Dendritic cell treated with granulocyte-macrophage colony-stimulating factor and Interleukin-4, amounts not matched to agents 40 ng/mL and 50 ng/mL, for 4 days (primary cell): ENCODE results near the gene PTPRD.

Experiments
- H3K27ac Mint-ChIP-seq: one replicate; pipeline ENCODE4 v1.8.0; 2022; ENCODE audit warnings: mild to moderate bottlenecking, mixed read lengths
- H3K27me3 Mint-ChIP-seq: one replicate; pipeline ENCODE4 v1.8.0; 2022; ENCODE audit warnings: mild to moderate bottlenecking, mixed read lengths
- H3K36me3 Mint-ChIP-seq: one replicate; pipeline ENCODE4 v1.8.0; 2022; ENCODE audit warnings: low read depth, mixed read lengths
- H3K4me1 Mint-ChIP-seq: one replicate; pipeline ENCODE4 v1.8.0; 2022; ENCODE audit warnings: low read depth, mixed read lengths
- H3K4me3 Mint-ChIP-seq: one replicate; pipeline ENCODE4 v1.8.0; 2022; ENCODE audit warnings: mild to moderate bottlenecking, moderate library complexity, mixed read lengths
- H3K9me3 Mint-ChIP-seq: one replicate; pipeline ENCODE4 v1.8.0; 2022; ENCODE audit warnings: mixed read lengths
- intact Hi-C: fragments of 100-400 bp; cut with micrococcal nuclease; formaldehyde crosslinking; loops from one replicate; pipeline ENCODE4 v1.15.0; 2022

PTPRD gene

GRCh38 chr9:8600914-8601680, 2011.7 kb downstream of the PTPRD start:
- Mint-ChIP-seq H3K4me1 (no peaks in the 10 kb centered on the region), H3K36me3 (no peaks in the 10 kb centered on the region), H3K9me3 (peaks cover 8% of the 10 kb centered on the region), H3K27me3 (no peaks in the 10 kb centered on the region), H3K27ac (no peak overlapping the region), H3K4me3 (no peak overlapping the region)
- intact Hi-C loops = no loop called here

- Mint-ChIP-seq H3K27me3 (no peaks in the 10 kb centered on the region), H3K9me3 (peaks cover 8% of the 10 kb centered on the region), H3K4me1 (no peaks in the 10 kb centered on the region), H3K27ac (no peak overlapping the region), H3K36me3 (no peaks in the 10 kb centered on the region), H3K4me3 (no peak overlapping the region)
- intact Hi-C loops = no loop called here
Measured at GRCh38 chr9:8599937-8600336, 2012.9 kb downstream of the PTPRD start.

- Mint-ChIP-seq H3K27ac (no peak overlapping the region), H3K4me3 (no peak overlapping the region), H3K4me1 (no peaks in the 10 kb centered on the region), H3K27me3 (no peaks in the 10 kb centered on the region), H3K9me3 (peaks cover 12% of the 10 kb centered on the region), H3K36me3 (no peaks in the 10 kb centered on the region)
- intact Hi-C loops = no loop called here
Measured at GRCh38 chr9:8589476-8589875, 2023.3 kb downstream of the PTPRD start.

GRCh38 chr9:8585036-8585435, 2027.8 kb downstream of the PTPRD start:
- Mint-ChIP-seq H3K27ac (no peak overlapping the region), H3K9me3 (no peaks in the 10 kb centered on the region), H3K4me3 (no peak overlapping the region), H3K27me3 (no peaks in the 10 kb centered on the region), H3K4me1 (no peaks in the 10 kb centered on the region), H3K36me3 (no peaks in the 10 kb centered on the region)
- intact Hi-C loops = no loop called here

GRCh38 chr9:8579661-8580060, 2033.1 kb downstream of the PTPRD start:
- no peak overlapping the region for H3K27ac Mint-ChIP-seq
- H3K4me3 Mint-ChIP-seq = no peak overlapping the region
- no peaks in the 10 kb centered on the region for H3K9me3 Mint-ChIP-seq
- H3K36me3 Mint-ChIP-seq = no peaks in the 10 kb centered on the region
- intact Hi-C loops = no loop called here
- H3K4me1 Mint-ChIP-seq = no peaks in the 10 kb centered on the region
- H3K27me3 Mint-ChIP-seq = no peaks in the 10 kb centered on the region

- Mint-ChIP-seq H3K36me3 (no peaks in the 10 kb centered on the region), H3K27me3 (no peaks in the 10 kb centered on the region), H3K4me3 (no peak overlapping the region), H3K4me1 (no peaks in the 10 kb centered on the region), H3K9me3 (no peaks in the 10 kb centered on the region), H3K27ac (no peak overlapping the region)
- intact Hi-C loops = no loop called here
Measured at GRCh38 chr9:8576741-8577140, 2036.1 kb downstream of the PTPRD start.

GRCh38 chr9:8574846-8575245, 2038.0 kb downstream of the PTPRD start:
- Mint-ChIP-seq H3K4me3 (no peak overlapping the region), H3K27me3 (no peaks in the 10 kb centered on the region), H3K36me3 (no peaks in the 10 kb centered on the region), H3K9me3 (no peaks in the 10 kb centered on the region), H3K4me1 (no peaks in the 10 kb centered on the region), H3K27ac (no peak overlapping the region)
- intact Hi-C loops = no loop called here

GRCh38 chr9:8572209-8572608, 2040.6 kb downstream of the PTPRD start:
- Mint-ChIP-seq H3K4me3 (no peak overlapping the region), H3K36me3 (no peaks in the 10 kb centered on the region), H3K27ac (no peak overlapping the region), H3K9me3 (no peaks in the 10 kb centered on the region), H3K27me3 (no peaks in the 10 kb centered on the region), H3K4me1 (no peaks in the 10 kb centered on the region)
- intact Hi-C loops = no loop called here

- Mint-ChIP-seq H3K36me3 (no peaks in the 10 kb centered on the region), H3K27ac (no peak overlapping the region), H3K27me3 (no peaks in the 10 kb centered on the region), H3K9me3 (no peaks in the 10 kb centered on the region), H3K4me1 (no peaks in the 10 kb centered on the region), H3K4me3 (no peak overlapping the region)
- intact Hi-C loops = no loop called here
Measured at GRCh38 chr9:8571643-8572042, 2041.2 kb downstream of the PTPRD start.

GRCh38 chr9:8570776-8571175, 2042.0 kb downstream of the PTPRD start:
- Mint-ChIP-seq H3K4me1 (no peaks in the 10 kb centered on the region), H3K27ac (no peak overlapping the region), H3K9me3 (no peaks in the 10 kb centered on the region), H3K4me3 (no peak overlapping the region), H3K27me3 (no peaks in the 10 kb centered on the region), H3K36me3 (no peaks in the 10 kb centered on the region)
- intact Hi-C loops = no loop called here

GRCh38 chr9:8569823-8570222, 2043.0 kb downstream of the PTPRD start:
- H3K4me1 Mint-ChIP-seq = no peaks in the 10 kb centered on the region
- no peak overlapping the region for H3K4me3 Mint-ChIP-seq
- intact Hi-C loops = no loop called here
- no peaks in the 10 kb centered on the region for H3K9me3 Mint-ChIP-seq
- no peaks in the 10 kb centered on the region for H3K27me3 Mint-ChIP-seq
- H3K36me3 Mint-ChIP-seq = no peaks in the 10 kb centered on the region
- no peak overlapping the region for H3K27ac Mint-ChIP-seq

GRCh38 chr9:8567963-8568579, 2044.7 kb downstream of the PTPRD start:
- Mint-ChIP-seq H3K36me3 (no peaks in the 10 kb centered on the region), H3K27ac (no peak overlapping the region), H3K9me3 (no peaks in the 10 kb centered on the region), H3K4me1 (no peaks in the 10 kb centered on the region), H3K4me3 (no peak overlapping the region), H3K27me3 (no peaks in the 10 kb centered on the region)
- intact Hi-C loops = no loop called here

GRCh38 chr9:8564960-8565359, 2047.8 kb downstream of the PTPRD start:
- no peaks in the 10 kb centered on the region for H3K27me3 Mint-ChIP-seq
- no peaks in the 10 kb centered on the region for H3K4me1 Mint-ChIP-seq
- no peak overlapping the region for H3K4me3 Mint-ChIP-seq
- intact Hi-C loops = no loop called here
- H3K27ac Mint-ChIP-seq = no peak overlapping the region
- H3K9me3 Mint-ChIP-seq = no peaks in the 10 kb centered on the region
- no peaks in the 10 kb centered on the region for H3K36me3 Mint-ChIP-seq

GRCh38 chr9:8560560-8561525, 2052.0 kb downstream of the PTPRD start:
- no peaks in the 10 kb centered on the region for H3K27me3 Mint-ChIP-seq
- H3K36me3 Mint-ChIP-seq = no peaks in the 10 kb centered on the region
- intact Hi-C loops = no loop called here
- H3K4me3 Mint-ChIP-seq = no peak overlapping the region
- H3K9me3 Mint-ChIP-seq = no peaks in the 10 kb centered on the region
- H3K4me1 Mint-ChIP-seq = no peaks in the 10 kb centered on the region
- H3K27ac Mint-ChIP-seq = no peak overlapping the region
